HG03378 (cell line): ENCODE data around the gene HACD1.

ENCODE experiments used
- ATAC-seq: cut with Tn5 transposase; IDR thresholded peaks from one replicate; pipeline ENCODE4 v1.9.1; 2021; ENCODE audit warnings: mild to moderate bottlenecking, moderate library complexity; ENCODE audit not compliant: unreplicated experiment

HACD1 gene, protein sequence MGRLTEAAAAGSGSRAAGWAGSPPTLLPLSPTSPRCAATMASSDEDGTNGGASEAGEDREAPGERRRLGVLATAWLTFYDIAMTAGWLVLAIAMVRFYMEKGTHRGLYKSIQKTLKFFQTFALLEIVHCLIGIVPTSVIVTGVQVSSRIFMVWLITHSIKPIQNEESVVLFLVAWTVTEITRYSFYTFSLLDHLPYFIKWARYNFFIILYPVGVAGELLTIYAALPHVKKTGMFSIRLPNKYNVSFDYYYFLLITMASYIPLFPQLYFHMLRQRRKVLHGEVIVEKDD

DNA sequence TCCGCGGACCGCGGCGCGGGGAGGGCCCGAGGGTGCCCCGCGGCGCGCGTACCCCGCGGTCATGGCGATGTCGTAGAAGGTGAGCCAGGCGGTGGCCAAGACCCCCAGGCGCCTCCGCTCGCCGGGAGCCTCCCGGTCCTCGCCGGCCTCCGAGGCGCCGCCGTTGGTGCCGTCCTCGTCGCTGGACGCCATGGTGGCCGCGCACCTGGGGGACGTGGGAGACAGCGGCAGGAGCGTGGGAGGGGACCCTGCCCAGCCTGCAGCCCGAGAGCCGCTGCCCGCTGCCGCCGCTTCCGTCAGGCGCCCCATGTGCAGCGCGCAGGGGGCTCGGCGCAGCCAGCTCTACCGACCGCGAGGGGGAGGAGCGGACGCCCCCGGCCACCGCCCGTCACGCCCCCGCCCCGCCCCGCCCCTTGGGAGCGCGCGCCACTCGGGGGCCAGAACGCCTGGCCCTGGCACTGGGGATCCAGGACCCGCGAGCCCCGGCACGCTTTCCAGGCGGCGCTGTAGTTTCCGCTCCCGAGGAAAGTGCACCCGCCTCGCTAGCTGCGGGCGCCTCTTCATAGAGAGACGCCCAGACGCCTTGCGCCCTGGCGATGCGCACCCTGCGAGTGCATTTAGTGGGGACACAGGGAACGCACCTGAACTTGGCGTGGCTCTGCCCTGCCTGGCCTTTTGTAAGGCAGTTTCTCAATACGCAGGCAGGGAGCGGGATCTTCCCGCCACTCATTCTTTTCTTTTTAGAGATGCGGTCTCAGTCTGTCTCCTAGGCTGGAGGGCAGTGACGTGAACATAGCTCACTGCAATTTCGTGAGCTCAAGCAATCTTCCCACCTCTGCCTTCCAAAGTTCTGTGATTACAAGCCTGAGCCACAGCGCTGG is at the start of gene HACD1:
HACD1 (minus strand) TSS at position 344 of the 881 bp plus-strand sequence; CDS start at position 309, 35 bp downstream.
- peak; percentile 55 for ATAC-seq

DNA sequence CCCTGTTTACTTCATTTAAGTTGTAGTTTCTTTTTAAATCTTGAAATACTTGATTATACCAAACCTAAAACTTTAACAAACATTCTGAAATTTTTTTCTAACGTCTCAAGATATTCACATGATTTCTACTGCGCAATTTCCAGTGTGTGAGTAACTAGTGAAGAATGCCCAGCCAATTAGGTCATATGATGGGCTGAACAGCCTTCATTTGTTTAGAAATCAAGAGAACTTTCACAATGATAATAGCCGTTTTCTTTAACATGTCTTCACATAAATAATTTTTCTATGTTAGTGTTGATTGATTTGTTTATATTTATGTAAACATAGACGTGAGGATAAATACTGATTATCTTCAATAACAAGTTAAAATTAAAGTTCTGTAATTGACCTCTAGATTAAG is 48.6 kb upstream of the HACD1 start:
- no peak for ATAC-seq

DNA sequence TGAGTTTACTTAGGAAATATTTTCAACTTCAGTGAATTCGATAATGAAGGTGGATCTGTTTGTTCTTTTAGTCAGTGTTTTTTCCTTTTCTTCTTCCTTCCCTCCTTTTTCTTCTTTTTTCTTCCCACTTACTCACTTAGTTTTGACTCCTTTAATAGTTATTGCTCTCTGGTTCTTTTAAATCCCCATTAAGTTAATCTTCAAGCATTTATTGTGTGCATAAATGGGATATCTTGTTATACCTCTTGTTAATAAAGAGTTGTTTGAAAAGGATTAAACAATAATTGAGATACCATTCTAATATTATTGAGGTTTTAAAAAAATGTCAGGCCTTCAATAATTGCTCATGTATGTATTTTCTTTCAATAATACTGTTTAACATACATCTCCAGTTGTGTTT is 46.3 kb upstream of the HACD1 start:
- ATAC-seq: no peak

DNA sequence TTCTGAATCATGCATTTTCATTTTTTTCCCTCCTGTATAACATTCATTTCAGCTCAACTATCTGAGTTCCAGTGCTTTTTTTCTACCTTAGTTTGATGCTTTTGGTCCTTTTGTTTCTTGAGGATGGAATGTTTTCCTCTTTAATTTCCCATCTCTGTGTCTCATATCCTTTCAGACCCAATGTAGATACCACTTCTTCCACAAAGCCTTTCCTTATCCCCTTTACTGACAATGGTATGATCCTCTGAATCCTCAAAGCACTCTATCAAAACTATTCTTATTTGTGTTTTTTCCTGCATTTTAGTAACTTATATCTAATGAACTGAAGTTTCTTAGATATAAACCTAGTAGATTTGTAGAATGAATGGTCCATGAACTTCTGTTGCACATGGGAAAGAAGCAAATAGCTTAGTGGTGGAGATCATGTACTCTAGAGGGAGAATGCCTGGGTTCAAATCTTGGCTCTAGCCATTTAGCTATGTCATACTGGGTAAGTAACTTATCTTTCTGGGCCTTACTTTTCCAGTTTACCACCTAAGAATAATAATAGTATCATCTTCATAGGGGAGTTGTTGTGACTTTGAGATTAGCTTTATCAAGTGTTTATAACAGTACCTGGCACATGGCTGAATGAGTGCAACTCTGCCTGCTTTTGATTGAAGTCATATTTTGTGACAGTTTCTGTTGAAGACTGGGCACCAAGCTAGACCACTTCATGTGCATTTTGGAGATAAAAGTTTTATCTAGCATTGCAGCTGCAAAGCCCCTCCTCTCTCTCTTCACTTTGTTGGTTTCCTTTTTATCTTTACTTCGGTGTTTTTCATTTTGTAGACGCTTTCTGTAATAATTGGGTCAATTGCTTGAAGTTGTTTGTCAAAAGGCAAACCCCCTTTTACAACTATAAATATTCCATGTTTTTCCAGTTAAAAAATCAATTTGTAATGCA is 45.3 kb upstream of the HACD1 start:
- no peak for ATAC-seq

DNA sequence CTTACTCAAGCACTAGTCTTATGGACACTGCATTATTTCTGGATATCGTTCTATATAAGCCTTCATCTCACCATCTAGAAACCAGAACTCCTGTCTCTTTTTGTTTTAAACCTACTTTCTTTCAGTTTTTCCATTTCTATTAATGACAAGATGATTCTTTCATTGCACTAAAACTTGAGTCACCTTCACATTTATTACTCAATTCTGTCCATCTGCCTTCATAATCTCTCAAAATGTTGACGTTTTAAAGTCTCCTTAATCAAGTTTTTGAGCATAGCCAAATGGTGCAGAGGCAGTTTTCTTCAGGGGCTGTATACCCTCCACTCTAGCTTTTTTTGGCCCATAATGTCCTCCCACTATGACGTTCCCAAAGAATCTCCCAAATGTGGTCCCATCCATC is 44.3 kb upstream of the HACD1 start:
- ATAC-seq: no peak

DNA sequence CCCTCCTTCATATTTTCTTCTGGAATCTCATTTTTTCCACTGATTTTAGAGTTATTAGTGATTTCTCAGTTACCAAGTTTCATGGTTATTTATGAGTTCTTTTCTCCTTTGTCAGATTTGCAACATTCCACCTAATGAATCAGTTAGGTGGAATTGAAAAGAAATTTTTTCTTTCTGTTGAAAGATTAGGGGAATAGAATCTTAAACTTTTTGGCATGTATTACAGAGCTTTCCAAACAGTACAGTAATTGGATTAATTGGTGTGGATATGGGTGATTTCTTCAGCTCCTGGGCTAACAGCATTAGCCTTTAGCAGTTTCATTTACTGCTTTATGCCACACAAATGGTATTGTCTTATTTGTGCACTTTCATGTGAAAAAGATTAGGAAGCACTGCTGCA is 43.7 kb upstream of the HACD1 start:
- ATAC-seq: no peak

DNA sequence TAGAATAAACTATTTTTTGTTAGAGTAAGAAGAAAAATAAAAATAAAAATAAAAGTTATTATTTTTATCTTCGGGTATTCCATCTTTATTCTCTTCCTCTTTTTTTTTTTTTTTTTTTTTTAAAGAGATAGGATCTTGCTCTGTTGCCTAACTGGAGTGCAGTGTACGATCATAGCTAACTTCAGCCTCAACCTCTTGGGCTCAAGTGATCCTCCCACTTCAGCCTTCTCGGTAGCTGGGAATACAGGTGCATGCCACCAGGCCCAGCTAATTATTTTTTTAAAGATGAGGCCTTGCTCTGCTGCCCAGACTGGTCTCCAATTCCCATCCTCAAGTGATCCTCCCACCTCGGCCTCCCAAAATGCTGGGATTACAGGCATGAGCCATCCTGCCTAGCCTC is 42.2 kb upstream of the HACD1 start:
- no peak for ATAC-seq

DNA sequence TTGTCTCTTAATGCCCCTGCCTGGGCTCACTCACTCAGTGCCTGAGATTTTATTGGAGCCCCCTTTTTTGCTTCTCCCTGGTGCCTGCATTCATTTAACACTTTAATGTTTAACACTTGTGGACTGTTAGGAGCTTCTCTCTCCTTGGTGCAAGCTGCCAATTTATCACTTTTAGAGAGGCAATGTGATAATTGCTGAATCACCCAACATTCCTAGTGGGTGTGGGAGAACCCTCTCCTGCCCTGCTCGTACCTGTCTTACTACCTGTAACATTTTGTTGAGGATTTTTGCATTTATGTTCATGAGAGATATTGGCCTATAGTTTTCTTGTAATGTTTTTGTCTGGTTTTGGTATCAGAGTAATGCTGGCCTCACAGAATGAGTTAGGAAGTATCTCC is 39.9 kb upstream of the HACD1 start:
- no peak for ATAC-seq

DNA sequence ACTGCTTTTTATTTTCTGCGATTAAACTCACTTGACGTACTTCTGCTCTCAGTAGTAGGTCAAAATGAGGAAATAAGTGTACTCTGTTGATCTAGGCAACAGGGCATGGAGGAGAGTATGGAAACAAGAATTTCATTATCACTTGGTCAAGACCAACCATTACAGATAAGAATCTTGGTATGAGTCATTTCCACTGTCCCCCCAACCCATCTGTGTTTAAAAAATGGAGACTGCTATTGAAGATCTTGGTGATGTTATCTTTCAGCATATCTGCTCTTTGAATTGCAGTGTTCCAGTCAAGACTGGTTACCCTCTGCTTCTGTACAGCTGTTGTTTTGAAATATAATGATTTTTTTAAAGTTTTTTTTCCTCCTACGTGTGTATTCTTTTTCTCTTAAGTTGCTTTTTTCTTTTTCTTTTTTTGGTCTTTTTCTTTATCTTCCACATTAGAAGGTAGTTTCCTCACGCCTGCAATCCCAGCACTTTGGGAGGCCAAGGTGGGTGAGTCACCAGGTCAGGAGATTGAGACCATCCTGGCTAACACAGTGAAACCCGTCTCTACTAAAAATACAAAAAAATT is 38.5 kb upstream of the HACD1 start:
- ATAC-seq: peak; percentile 90

DNA sequence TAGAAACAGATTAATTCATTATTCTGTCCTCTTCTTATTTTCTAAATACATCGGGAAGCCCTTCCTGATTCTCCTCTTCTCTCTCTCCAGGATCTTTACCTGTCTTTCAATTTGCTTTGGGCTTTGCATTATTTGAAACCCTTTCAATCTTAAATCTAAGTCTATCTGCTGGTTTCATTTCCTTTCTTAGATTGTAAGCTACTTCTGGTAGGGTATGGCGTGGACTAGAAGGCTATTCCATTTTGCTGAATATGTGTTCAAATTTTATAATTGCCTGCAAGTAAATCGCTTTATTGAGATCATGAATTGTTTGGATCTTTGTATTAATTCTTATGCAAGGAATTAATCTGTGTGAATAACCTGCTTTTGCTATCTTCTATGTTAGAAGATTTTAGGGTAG is 37.8 kb upstream of the HACD1 start:
- peak; percentile 17 for ATAC-seq

DNA sequence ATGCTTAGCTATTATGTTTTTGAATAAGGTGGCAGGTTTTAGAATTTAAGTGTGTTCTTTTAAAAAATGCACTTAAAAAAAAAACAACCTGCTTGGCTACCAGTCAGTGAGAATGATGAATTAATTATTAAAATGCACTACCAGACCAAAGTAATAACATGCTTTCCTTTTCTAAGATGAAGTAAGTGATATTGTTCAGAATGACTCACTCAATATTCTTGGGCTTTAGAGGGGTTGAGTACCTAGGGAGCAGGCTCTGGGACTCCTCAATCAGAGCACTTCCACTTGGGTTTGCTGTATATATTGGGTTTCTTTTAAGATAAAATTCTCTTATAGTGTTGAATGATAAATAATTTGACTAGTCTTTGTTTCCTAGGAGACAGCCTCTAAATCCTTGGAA is 35.4 kb upstream of the HACD1 start:
- peak; percentile 46 for ATAC-seq

DNA sequence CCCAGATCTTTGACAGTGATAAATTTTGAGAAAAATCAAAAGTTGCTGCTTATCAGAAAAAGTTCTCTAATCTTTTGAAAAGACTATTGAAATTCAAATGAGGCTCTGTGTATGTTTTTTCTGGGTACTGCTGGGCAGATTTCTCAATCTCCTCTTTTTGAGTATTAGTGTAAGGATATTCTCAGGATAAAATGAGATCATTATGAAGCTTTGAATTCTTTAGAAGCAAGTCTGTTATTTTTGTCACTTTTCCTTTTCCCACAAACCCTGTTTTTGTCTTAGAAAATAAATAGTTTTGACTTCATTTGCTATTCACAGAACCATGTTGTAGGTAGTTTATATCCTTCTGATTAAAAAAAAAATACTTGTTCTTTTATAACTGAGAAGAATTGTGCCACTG is 34.7 kb upstream of the HACD1 start:
- no peak for ATAC-seq

DNA sequence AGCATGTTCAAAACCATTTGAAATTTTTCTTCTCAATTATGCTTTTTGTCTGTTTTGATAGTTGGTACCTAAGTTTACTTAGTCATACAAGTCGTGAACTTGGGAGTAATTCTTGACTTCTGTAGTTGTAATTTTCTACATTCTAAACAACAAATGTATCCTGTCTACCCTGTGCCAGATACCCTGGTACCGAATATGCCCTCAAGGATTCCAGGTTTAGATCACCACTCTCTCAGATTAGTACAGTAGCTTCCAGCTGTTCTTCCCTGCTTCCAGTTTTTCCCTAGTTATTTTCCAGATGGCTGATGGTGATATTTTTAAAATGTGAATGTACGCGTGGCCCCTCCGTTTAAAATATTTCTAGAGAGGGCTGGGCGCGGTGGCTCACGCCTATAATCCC is 33.2 kb upstream of the HACD1 start:
- ATAC-seq: no peak

DNA sequence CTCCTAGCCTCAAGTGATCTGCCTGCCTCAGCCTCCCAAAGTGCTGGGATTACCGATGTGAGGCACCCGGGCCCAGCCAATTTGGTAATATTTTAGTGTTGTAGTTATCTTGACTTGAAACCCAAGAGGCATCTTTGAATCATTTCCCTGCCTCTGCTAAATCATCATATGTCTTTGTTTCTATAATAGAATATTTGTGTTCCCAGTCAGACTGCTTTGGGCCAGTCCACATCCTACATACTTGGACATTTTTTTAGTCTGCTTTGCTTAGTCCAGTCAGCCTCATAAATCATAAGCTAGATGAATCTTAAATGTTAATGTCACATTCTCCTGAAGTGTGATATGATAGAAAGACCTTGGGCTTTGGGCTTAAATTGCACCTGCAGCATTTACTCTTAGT is 32.7 kb upstream of the HACD1 start:
- ATAC-seq: no peak

DNA sequence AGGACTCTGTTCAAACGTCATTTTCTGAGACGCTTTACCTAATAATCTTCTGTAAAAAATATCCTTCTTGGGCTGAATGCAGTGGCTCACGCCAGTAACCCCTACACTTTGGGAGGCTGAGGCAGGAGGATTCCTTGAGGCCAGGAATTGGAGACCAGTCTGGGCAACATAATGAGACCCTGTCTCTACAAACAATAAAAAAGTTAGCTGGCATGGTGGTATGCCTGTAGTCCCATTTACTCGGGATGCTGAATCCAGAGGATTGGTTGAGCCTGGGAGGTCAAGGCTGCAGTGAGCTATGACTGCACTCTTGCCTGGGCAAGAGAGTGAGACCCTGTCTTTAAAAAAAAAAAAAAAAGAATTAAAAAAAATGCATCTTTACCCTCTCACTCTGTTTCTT is 31.9 kb upstream of the HACD1 start:
- ATAC-seq: no peak

DNA sequence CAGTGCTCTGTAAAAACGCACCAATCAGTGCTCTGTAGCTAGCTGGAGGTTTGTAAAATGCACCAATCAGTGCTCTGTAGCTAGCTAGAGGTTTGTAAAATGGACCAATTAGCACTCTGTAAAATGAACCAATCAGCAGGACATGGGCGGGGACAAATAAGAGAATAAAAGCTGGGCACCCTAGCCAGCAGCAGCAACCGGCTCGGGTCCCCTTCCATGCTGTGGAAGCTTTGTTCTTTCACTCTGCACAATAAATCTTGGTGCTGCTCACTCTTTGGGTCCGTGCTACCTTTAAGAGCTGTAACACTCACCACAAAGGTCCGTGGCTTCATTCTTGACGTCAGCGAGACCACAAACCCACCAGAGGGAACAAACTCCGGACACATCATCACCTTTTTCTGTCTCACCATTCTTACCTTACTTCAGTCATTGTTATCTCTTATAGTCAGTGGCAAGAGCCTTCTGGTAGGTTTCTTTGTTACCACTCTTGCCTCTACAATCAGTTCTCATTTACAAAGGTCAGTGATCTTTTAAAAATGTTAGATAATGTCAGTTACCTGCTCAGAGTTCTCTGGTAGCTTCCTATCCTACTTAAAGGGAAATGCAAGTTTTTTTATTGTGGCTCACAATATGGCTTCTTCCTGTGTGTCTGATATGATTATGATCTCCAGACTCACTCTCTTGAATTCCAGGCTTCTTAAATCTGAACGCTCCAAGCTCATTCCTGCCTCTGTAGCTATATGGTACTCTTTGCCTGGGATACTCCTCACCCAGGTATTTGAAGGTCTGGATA is 31.3 kb upstream of the HACD1 start:
- ATAC-seq: no peak

DNA sequence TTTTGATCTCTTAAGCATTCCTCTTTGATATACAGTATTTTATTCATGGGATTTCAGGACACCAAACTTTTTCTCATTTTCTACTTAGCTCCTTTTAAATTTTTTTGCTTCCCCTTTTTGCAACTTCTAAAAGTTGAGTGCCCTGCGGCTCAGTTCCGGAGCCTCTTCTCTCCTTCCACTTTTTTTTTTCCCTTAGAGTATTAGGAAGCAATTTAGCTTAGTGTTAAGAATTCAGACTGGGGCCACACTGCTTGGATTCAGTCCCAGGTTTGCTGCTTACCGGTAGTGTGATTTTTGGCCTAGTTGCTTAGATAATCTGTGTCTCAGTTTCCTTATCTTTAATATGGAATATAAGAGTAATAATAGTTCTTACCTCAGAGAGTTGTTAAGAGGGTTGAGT is 30.2 kb upstream of the HACD1 start:
- no peak for ATAC-seq

DNA sequence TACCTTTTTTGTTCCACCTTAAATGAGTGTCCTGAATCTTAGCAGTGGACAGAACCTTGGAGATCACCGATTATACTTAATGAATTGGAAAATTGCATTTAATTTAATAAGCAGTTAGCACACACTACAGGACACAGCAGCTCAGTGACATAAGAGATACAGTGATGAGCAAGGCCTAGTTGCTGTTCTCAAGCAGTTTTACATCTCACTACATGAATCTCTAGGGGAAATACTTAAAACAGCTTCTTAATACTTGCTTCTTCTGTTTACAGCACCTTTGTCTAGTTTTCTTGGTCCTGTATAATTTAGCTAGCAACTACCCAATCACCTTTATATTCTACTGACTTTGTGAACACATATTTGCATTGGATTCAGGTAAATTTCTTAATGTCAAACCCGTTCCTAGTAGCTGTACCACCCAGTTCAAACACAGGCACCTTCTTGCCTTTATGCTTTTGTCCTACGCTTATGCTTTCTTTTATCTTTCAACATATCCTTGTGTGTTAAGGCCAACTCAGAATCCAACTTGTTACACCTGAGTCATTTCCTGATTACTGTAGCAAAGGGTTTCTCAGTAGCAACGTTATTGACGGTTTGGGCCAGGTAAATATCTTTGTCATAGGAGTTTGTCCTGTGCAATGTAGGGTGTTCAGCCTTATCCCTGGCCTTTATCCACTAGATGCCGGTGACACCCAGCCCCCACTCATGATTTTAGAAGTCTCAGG is 28.6 kb upstream of the HACD1 start:
- no peak for ATAC-seq

DNA sequence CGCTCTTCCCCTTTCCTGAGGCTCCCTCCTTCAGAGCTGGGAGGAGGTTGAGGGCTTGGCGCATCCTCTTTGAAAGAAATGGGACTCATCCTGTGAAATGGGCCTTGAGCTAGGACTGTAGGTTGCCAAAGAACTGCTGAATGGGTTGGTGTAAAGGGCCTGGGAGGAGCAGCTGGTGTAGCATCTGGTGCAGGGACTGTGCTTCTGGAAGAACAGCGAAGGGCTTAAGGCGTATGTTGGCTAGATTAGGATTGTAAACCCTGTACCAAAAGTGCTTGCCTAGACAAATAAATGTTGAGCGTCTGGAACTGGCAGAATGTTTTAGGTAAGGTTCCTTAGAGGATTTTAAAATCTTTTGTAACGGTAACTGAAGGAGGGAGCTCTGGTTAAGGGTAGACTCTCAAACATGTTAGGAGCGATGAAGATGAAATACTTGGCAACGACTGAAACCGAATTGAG is 27.3 kb upstream of the HACD1 start:
- ATAC-seq: peak; percentile 19
